ENCODE measurements around the gene PODXL2. TPM values are rescaled to one million over a fixed set of nuclear protein-coding genes. Genes with fewer than 3 reads are reported as not detected.

The PODXL2 gene
- total RNA-seq, 4 donors from 2014 or later = 2.1 to 5.5 (median 4.4) TPM

DNA sequence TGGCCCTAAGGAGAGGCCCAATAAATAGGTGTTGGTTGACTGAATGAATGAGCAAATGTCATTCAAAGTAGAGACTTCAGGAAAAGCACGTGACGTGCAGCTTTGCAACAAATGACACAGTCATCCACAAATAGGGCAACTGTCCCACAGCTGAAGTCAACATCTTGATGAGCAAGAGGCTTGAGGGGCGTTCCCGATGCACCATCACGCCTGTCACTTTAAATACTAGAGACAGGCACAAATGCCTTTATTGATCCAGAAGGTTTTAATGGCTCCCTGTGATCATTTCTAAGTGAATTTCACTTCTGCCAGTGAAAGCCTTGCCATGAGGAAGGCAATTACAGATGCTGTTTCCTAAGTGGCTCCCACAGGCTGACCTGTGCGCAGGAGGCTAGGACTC is 87.4 kb downstream of the PODXL2 start:
- no peak overlapping the region for H3K27ac ChIP-seq
- H3K4me3 ChIP-seq = no peak overlapping the region
- intact Hi-C loops (cut with DNase I) = no loop called here
- H3K36me3 ChIP-seq = peaks cover 0 to 90% (median 6%) of the 10 kb centered on the region in 3 donors
- no peaks in the 10 kb centered on the region for H3K9me3 ChIP-seq
- DNase-seq = no peak
- 84 to 87% methylated on average over 5 of the region's 6 CpGs for WGBS, 2 donors
- TF ChIP-seq, protein P1, sequence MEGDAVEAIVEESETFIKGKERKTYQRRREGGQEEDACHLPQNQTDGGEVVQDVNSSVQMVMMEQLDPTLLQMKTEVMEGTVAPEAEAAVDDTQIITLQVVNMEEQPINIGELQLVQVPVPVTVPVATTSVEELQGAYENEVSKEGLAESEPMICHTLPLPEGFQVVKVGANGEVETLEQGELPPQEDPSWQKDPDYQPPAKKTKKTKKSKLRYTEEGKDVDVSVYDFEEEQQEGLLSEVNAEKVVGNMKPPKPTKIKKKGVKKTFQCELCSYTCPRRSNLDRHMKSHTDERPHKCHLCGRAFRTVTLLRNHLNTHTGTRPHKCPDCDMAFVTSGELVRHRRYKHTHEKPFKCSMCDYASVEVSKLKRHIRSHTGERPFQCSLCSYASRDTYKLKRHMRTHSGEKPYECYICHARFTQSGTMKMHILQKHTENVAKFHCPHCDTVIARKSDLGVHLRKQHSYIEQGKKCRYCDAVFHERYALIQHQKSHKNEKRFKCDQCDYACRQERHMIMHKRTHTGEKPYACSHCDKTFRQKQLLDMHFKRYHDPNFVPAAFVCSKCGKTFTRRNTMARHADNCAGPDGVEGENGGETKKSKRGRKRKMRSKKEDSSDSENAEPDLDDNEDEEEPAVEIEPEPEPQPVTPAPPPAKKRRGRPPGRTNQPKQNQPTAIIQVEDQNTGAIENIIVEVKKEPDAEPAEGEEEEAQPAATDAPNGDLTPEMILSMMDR (IDR thresholded peaks at IDR 0.05) = no peak
- TF ChIP-seq POLR2A (IDR thresholded peaks at IDR 0.05) = no peak
- peaks cover 0 to 33% (median 7%) of the 10 kb centered on the region in 3 donors for H3K4me1 ChIP-seq
- no peaks in the 10 kb centered on the region for H3K27me3 ChIP-seq

DNA sequence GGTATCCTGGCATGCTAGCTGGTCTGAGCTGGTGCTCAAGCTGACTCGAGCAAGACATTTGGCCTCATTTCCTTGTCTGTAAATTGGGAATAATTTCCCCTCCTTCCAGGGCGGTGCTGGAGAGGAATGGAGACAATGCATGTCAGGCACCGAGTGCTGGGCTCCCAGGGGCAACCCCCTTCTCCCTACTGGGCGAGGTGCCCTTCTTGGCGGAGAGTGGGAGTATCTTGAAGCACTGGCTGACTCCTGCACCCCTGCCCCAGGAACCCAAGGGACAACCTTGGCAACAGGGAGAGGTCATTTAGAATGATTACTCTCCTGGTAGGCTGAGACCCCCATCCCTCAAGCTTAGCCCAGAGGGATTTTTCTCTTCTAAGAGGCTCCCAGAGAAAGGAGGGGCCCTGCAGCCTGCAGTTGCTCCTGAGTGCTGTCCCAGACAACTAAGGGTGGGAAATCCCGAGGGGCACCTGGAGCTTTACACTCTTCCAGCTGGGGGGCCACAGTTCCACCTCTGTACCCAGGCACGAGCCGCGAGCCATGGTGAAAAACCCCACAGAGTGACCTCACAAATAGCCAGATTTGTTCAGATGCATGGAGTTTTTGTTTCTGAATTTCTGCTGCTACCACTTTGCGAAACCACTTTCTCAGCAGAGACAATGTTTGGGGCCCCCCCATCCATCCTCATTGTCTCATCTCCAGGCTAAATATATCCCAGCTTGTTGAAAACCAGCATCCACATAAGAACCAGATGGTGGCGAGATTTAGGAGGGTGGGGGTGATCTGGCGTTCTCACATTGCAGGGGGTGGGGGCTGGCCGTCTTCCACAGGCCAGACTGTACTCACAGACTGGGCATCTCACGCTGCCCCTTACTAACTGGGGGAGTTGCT is 88.6 kb downstream of the PODXL2 start:
- Histone ChIP-seq H3K4me3 (no peak overlapping the region), H3K27ac (peak overlapping the region in 1 of 4 donors; percentile 21), H3K4me1 (peaks cover 0 to 36% (median 3%) of the 10 kb centered on the region in 3 donors), H3K36me3 (peaks cover 0 to 95% (median 6%) of the 10 kb centered on the region in 3 donors), H3K9me3 (no peaks in the 10 kb centered on the region), H3K27me3 (no peaks in the 10 kb centered on the region)
- 76 to 85% methylated on average over 4 to 6 of the region's 14 CpGs for WGBS, 2 donors
- intact Hi-C loops (cut with DNase I) = no loop called here
- no peak for DNase-seq
- TF ChIP-seq POLR2A (IDR thresholded peaks at IDR 0.05) = no peak
- TF ChIP-seq, protein P1 (IDR thresholded peaks at IDR 0.05) = no peak

DNA sequence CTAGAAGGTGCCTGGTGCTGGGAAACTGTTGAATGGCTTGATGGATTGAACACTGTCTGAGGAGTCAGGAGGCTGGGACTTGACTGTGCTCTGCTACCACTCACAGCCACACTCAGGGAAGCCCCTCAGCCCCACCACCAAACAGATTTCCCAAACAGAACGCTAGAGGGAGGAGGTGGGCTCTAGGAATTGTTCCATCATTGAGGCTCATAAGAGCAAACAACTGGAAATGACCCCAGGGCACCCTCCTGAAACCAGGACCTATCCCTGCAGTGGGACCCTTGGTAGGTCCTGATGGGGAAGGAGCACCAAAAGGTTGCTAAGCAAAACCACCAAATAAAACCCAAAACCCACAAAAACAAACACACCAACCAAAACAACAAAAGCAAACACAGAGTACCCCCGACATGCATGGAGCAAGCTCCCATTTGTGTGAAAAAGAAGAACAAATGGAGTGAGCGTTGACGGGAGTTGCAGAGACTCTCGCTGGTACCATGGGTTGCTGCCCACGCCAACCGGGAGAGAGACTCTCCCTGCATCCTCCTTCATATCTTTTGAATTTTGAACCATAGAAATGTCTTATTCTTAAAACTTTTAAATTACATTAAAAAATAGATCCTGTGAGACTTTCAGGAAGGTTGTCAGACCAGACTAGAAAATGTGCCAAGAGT is 89.4 kb downstream of the PODXL2 start:
- no peak overlapping the region for H3K4me3 ChIP-seq
- H3K4me1 ChIP-seq = peaks cover 0 to 37% (median 2%) of the 10 kb centered on the region in 3 donors
- no peak for TF ChIP-seq POLR2A (IDR thresholded peaks at IDR 0.05)
- TF ChIP-seq, protein P1 (IDR thresholded peaks at IDR 0.05) = no peak
- H3K27ac ChIP-seq = peak overlapping the region in 1 of 4 donors; percentile 21
- intact Hi-C loops (cut with DNase I) = no loop called here
- H3K36me3 ChIP-seq = peaks cover 0 to 90% (median 6%) of the 10 kb centered on the region in 3 donors
- no peaks in the 10 kb centered on the region for H3K27me3 ChIP-seq
- H3K9me3 ChIP-seq = no peaks in the 10 kb centered on the region
- no peak for DNase-seq
- WGBS, 2 donors = 79 to 83% methylated on average over 7 of the region's 7 CpGs

DNA sequence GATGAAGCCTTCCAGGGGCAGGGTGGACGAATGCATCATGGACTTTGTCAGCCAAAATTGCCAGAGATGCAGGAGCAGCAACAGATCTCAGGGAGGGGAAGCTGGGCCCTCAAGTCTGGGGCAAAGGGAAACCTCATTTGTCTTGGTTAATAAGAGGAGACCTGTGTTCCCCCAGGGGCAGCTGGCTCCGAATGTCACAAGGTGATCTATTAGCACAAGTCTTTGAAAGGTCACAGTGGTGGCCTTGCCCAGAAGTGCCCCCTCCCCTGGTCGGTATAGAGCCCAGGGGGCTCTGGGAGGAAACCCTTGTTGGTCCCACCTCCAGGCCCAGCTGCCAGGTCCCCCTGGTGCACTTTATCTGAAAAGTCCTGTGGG is 89.9 kb downstream of the PODXL2 start:
- peaks cover 0 to 32% (median 2%) of the 10 kb centered on the region in 3 donors for H3K4me1 ChIP-seq
- no peak overlapping the region for H3K27ac ChIP-seq
- no peak overlapping the region for H3K4me3 ChIP-seq
- intact Hi-C loops (cut with DNase I) = no loop called here
- H3K9me3 ChIP-seq = no peaks in the 10 kb centered on the region
- TF ChIP-seq, protein P1 (IDR thresholded peaks at IDR 0.05) = no peak
- TF ChIP-seq POLR2A (IDR thresholded peaks at IDR 0.05) = no peak
- no peak for DNase-seq
- H3K27me3 ChIP-seq = no peaks in the 10 kb centered on the region
- WGBS, 2 donors = 39 to 44% methylated on average over 2 to 3 of the region's 3 CpGs
- peaks cover 0 to 89% (median 6%) of the 10 kb centered on the region in 3 donors for H3K36me3 ChIP-seq

DNA sequence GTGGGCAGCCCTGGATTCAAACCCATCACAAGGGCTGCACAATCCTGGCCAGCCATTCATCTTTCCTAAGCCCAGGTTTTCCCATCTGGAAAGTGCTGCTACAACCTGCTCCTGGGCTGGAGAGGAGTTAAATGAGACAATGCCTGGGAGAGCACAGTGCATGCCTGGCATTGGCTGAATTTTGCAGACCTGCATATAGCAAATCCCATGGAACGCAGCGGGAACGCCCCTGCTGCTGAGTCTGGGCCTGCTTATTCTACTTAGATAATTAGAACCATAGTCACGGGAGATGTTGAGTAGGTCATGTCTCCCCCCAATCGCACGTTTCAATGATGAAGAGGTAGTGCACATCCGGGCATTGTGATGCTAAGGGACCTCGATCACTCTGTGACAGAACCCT is 90.4 kb downstream of the PODXL2 start:
- no peak for TF ChIP-seq POLR2A (IDR thresholded peaks at IDR 0.05)
- TF ChIP-seq, protein P1 (IDR thresholded peaks at IDR 0.05) = no peak
- Histone ChIP-seq H3K27ac (no peak overlapping the region), H3K4me1 (peaks cover 0 to 31% (median 2%) of the 10 kb centered on the region in 3 donors), H3K4me3 (no peak overlapping the region), H3K27me3 (no peaks in the 10 kb centered on the region), H3K36me3 (peaks cover 0 to 89% (median 6%) of the 10 kb centered on the region in 3 donors), H3K9me3 (no peaks in the 10 kb centered on the region)
- WGBS, 2 donors = 79 to 96% methylated on average over 3 to 8 of the region's 8 CpGs
- intact Hi-C loops (cut with DNase I) = no loop called here
- no peak for DNase-seq
